Progenitor cell of endocrine pancreas (in vitro differentiated cells): ENCODE measurements around the gene SLC36A4. TPM values are rescaled to one million over a fixed set of nuclear protein-coding genes. Genes with fewer than 3 reads are reported as not detected.
A peak's percentile ranks its signal among the peaks of the same experiment; 100 is the strongest.

ENCODE experiments used
- DNase-seq: peaks from one replicate; pipeline ENCODE4 v3.0.0; 2021; ENCODE audit warnings: low spot score; ENCODE audit not compliant: unreplicated experiment
- H3K27ac Mint-ChIP-seq: 2 replicates; pipeline ENCODE4 v1.8.0; 2021; ENCODE audit warnings: mild to moderate bottlenecking, moderate library complexity, mixed read lengths
- H3K27me3 Mint-ChIP-seq: 2 replicates; pipeline ENCODE4 v1.8.0; 2021; ENCODE audit warnings: mixed read lengths
- H3K36me3 Mint-ChIP-seq: 2 replicates; pipeline ENCODE4 v1.8.0; 2022; ENCODE audit warnings: mixed read lengths; ENCODE audit not compliant: insufficient read depth
- H3K4me1 Mint-ChIP-seq: 2 replicates; pipeline ENCODE4 v1.8.0; 2021; ENCODE audit warnings: low read depth, mixed read lengths
- H3K4me3 Mint-ChIP-seq: 2 replicates; pipeline ENCODE4 v1.8.0; 2021; ENCODE audit warnings: low read depth, mild to moderate bottlenecking, moderate library complexity, mixed read lengths
- H3K9me3 Mint-ChIP-seq: 2 replicates; pipeline ENCODE4 v1.8.0; 2021; ENCODE audit warnings: low read depth, mixed read lengths
- total RNA-seq: library from RNA; stranded (reverse); gene quantifications from 2 replicates; pipeline ENCODE4 v1.2.1, GENCODE V29; 2021
- TF ChIP-seq, protein P1 (sequence below): fragments of 200-600 bp; sonication (generic); IDR thresholded peaks from one replicate; pipeline ENCODE4 v1.5.0; 2021; ENCODE audit warnings: antibody characterized with exemption, mild to moderate bottlenecking; ENCODE audit not compliant: unreplicated experiment

SLC36A4 gene
- total RNA-seq, 1 donor from 2014 or later = 36.4 TPM

- TF ChIP-seq, protein P1, sequence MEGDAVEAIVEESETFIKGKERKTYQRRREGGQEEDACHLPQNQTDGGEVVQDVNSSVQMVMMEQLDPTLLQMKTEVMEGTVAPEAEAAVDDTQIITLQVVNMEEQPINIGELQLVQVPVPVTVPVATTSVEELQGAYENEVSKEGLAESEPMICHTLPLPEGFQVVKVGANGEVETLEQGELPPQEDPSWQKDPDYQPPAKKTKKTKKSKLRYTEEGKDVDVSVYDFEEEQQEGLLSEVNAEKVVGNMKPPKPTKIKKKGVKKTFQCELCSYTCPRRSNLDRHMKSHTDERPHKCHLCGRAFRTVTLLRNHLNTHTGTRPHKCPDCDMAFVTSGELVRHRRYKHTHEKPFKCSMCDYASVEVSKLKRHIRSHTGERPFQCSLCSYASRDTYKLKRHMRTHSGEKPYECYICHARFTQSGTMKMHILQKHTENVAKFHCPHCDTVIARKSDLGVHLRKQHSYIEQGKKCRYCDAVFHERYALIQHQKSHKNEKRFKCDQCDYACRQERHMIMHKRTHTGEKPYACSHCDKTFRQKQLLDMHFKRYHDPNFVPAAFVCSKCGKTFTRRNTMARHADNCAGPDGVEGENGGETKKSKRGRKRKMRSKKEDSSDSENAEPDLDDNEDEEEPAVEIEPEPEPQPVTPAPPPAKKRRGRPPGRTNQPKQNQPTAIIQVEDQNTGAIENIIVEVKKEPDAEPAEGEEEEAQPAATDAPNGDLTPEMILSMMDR = peak; percentile 61
Measured at GRCh38 chr11:93236741-93237675, 39.2 kb upstream of the SLC36A4 start.

DNA sequence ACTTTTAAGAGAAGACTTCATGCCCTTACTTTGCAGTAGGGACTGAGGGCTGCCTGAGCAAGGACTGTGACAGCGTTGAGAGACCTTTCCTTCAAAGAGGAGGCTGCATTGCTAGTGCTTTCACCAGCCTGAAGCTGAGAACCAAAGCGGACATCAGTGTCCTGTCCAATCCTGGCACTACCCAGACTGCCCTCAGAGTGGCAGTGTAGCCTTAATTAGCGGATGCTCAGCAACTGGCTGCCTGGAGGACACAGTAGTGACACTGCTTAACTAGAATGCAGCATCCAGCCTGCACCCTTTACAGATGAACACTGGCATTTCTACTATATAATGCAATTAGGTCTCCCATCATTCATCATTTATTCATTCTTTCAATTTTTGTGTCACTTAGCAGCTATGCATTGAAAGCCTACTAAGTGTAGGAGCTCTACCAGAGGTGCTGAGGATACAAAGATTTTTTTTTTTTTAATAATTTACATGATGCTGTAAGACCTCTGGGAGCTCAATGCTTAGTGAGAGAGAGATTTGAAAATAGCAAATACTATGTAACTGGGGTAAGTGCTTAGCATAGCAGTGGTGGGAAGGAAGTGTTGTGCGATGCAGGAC, 36.9 kb upstream of the SLC36A4 start:
- Mint-ChIP-seq H3K4me3 (no peak overlapping the region), H3K36me3 (no peaks in the 10 kb centered on the region), H3K27ac (no peak overlapping the region), H3K27me3 (peaks cover 19% of the 10 kb centered on the region), H3K9me3 (no peaks in the 10 kb centered on the region), H3K4me1 (no peaks in the 10 kb centered on the region)
- TF ChIP-seq, protein P1 = peak; percentile 89
- DNase-seq = peak; percentile 75

More at GRCh38 chr11:93236741-93237675, 39.2 kb upstream of the SLC36A4 start:
- no peak for DNase-seq
- peaks cover 19% of the 10 kb centered on the region for H3K27me3 Mint-ChIP-seq
- no peak overlapping the region for H3K4me3 Mint-ChIP-seq
- no peaks in the 10 kb centered on the region for H3K4me1 Mint-ChIP-seq
- no peaks in the 10 kb centered on the region for H3K9me3 Mint-ChIP-seq
- H3K36me3 Mint-ChIP-seq = no peaks in the 10 kb centered on the region
- no peak overlapping the region for H3K27ac Mint-ChIP-seq

DNA sequence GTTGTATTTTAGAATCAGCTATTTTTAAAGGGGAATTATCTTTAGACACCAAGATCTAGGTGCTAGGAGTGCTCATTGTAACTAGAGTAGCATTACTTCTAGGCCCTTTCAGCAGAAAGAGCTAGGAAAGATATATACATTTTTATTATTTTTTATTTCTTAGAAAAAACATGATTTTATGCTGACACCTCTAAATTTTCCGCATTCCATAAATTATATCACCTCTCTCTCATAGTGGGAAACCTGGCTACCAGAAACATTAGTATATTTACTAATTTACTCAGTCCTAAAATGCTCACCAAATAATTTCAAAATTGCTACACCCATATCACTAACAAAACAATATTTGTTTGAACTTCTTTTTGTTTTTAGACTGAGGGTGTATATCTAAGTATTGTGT, 32.1 kb upstream of the SLC36A4 start:
- no peak for DNase-seq
- Mint-ChIP-seq H3K9me3 (peaks cover 2% of the 10 kb centered on the region), H3K27ac (no peak overlapping the region), H3K36me3 (no peaks in the 10 kb centered on the region), H3K4me3 (no peak overlapping the region), H3K4me1 (peaks cover 4% of the 10 kb centered on the region), H3K27me3 (peaks cover 8% of the 10 kb centered on the region)
- TF ChIP-seq, protein P1 = no peak

DNA sequence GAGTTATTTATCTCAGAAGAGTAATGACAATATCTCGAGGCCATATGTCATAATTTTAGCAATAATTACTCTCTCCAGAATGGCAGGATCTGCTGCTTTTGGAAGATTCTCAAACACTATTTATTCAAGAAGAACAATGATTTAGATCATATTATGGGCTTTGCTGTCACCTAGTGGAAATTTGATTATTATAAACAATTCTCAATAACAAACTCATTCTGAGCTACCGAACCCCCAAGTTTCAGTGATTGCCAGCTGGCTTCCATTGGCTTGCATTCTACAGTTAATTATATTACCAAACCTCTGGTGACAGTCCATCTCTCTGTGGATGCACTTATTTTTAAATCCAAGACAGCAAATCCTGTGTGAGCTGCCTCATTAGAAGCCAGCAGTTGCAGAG, 27.9 kb upstream of the SLC36A4 start:
- TF ChIP-seq, protein P1 = peak; percentile 28
- Mint-ChIP-seq H3K27ac (no peak overlapping the region), H3K4me3 (no peak overlapping the region), H3K27me3 (no peaks in the 10 kb centered on the region), H3K4me1 (peaks cover 4% of the 10 kb centered on the region), H3K9me3 (peaks cover 2% of the 10 kb centered on the region), H3K36me3 (no peaks in the 10 kb centered on the region)
- DNase-seq = no peak

DNA sequence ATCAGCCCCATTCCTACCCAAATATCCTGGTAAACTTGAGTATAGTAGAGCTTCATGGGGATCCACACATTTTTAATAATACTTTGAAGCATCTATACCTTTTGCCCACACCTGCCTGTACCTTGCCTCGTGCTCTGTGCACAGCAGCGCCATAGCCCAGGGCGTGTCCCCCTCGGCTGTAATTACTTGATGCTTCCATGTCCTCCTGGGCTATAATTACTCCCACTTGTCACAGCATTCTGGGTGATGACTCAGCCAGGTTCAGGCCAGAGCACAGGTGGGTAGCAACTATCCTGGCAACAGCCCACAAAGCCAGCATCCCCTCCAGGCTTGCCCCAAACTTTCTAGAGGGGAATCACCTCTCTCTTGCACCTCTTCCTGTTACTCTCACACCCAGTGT, 23.7 kb upstream of the SLC36A4 start:
- Mint-ChIP-seq H3K9me3 (no peaks in the 10 kb centered on the region), H3K4me3 (no peak overlapping the region), H3K27me3 (no peaks in the 10 kb centered on the region), H3K27ac (no peak overlapping the region), H3K4me1 (peaks cover 11% of the 10 kb centered on the region), H3K36me3 (no peaks in the 10 kb centered on the region)
- TF ChIP-seq, protein P1 = no peak
- no peak for DNase-seq
